GM12872 (cell line): ENCODE data around the gene ARNT2.

Experiments used
- TF ChIP-seq, protein P1 (sequence below): IDR thresholded peaks from 3 replicates; pipeline ENCODE4 v1.5.1; 2011; ENCODE audit warnings: low read depth, mild to moderate bottlenecking, low read length, moderate library complexity; ENCODE audit not compliant: insufficient read depth

ARNT2 gene

DNA sequence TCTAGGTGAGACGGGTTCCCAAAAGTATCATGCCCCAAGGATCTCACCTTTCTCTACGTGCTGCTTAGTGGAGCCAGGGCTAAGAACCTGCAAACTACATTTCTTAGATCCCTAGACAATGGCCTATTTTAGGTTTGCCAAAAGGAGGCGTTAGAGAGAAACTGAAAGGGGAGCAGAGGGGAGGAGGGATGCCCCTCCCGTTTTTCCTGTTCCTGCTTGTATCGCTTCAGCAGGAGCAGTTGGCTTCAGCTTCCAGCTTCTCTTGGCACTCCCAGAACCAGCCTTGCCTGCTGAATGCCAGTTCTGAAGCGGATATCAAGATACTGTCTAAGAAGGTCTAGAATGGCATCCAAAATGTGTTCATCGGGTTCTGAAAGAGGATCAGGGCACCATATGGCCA lies 232.5 kb downstream of the ARNT2 start:
- TF ChIP-seq, protein P1, sequence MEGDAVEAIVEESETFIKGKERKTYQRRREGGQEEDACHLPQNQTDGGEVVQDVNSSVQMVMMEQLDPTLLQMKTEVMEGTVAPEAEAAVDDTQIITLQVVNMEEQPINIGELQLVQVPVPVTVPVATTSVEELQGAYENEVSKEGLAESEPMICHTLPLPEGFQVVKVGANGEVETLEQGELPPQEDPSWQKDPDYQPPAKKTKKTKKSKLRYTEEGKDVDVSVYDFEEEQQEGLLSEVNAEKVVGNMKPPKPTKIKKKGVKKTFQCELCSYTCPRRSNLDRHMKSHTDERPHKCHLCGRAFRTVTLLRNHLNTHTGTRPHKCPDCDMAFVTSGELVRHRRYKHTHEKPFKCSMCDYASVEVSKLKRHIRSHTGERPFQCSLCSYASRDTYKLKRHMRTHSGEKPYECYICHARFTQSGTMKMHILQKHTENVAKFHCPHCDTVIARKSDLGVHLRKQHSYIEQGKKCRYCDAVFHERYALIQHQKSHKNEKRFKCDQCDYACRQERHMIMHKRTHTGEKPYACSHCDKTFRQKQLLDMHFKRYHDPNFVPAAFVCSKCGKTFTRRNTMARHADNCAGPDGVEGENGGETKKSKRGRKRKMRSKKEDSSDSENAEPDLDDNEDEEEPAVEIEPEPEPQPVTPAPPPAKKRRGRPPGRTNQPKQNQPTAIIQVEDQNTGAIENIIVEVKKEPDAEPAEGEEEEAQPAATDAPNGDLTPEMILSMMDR = no peak

- TF ChIP-seq, protein P1 = no peak
These were observed 233.6 kb downstream of the ARNT2 start for GRCh38 chr15:80637747-80638146.

DNA sequence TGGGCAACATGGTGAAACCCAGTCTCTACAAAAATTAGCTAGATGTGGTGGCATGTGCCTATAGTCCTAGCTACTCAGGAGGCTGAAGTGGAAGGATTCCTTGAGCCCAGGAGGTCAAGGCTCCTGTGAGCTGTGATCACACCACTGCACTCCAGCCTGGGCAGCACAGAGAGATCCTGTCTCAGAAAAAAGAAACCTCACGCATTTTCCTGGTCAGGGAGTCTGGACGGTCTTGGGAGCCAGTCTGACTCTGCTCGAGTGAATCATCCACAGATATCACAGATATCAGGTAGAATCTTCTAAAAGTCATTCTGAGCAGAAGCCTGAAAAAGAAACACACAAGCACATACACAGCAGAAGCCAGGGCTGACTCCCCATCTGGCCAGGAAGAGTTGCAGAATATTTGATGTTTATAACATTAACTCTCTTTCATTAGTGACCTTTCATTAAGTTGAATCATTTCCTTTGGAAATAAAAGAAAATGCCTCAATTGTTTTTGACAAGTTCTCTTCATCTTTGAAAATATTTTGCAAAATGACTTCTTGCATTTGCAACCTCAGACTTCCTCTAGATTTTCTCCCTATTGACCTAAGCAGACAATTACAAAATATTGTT lies 234.5 kb downstream of the ARNT2 start:
- TF ChIP-seq, protein P1 = no peak

GRCh38 chr15:80639168-80639555 lies 235.0 kb downstream of the ARNT2 start:
- TF ChIP-seq, protein P1 = no peak

DNA sequence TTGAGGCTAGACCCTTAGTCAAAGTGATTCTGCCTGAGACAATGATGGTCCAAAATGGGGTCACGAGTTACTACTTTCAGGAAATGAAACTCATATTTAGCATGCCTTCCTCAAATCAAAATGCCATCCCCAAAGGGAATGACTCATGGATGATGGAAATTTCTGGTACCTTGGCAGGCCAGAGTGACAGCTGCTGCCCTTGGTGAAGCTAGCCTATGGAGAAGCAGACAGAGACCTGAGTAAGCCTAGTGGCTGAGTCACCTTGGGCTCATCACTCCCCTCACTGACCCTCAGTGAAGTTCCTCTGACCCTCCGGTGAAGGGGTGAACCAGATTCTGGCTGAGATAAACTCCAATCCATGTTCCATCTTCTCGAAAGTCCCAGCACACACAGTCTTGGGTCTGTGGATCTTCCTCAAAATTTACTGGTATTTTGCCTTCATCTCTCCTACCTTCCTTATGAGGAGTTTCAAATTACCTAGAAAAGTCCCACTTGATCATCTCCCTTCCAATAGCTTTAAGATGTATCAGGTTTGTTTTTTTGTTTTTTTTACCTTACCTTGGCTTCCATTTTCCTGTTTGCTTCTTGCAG lies 236.4 kb downstream of the ARNT2 start:
- TF ChIP-seq, protein P1 = no peak

DNA sequence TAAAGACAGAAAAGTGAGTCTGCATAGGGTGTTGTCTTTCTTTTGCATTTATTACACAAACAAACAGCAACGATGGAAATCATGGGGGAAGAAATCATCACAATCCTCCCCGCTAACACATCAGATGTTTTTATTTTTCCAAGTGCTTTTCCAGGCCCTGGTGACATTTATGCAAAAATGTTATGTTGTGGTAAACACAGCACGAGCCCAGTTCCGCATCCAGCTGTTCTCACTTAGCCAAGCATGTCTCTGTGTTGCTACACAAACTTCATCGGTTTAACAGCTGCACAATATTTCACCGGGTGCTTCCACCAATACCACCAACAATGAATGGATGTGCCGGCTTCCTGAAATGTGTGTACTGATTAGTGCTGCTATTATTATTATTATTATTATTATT lies 237.2 kb downstream of the ARNT2 start:
- TF ChIP-seq, protein P1 = no peak

DNA sequence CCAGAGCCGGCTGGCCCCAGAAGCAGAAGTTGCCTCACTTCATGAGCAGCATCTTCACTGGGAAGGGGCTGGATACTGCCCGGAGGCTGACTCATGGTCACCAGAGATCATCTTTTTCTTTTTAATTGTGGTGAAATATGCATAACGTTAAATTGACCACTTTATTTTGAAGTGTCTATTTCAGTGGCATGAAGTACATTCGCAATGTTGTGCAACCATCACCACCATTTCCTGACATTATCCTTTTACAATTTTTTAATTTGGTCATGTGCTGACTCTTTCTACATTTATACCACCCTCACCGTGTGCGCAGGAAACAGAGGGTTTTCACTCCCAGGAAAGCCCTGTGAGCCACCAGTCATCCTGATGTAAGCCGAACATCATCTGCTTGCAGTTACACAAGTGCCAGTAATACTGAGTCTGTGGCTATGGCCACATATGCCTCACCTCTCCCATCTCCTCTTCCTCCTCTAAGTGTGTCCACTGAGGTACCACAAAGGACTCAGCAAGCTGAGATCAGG lies 239.3 kb downstream of the ARNT2 start:
- TF ChIP-seq, protein P1 = no peak
